Measurements from ENCODE around the gene HLA-F.

HLA-F gene

GRCh38 chr6:29749668-29750067 is 26.4 kb downstream of the HLA-F start:
- Histone ChIP-seq H3K9ac (ENCODE audit: insufficient read length) (no peak overlapping the region), H3K9me3 (ENCODE audit: low read depth, low read length) (no peaks in the 10 kb centered on the region), H3K36me3 (ENCODE audit: insufficient read depth, low read length) (no peaks in the 10 kb centered on the region), H3K27ac (no peak overlapping the region), H3K4me3 (peak overlapping the region; percentile 86; the same call in 1 of the 2 replicates)
- no peak for DNase-seq (ENCODE audit: low read depth, low spot score)
- TF ChIP-seq FOXP2 (optimal IDR thresholded peaks at IDR 0.05; ENCODE audit: control extremely low read depth, extremely low read length, insufficient read depth) (no peak), EZH2 (IDR thresholded peaks at IDR 0.05) (no peak), POLR2AphosphoS5 (IDR thresholded peaks at IDR 0.05; ENCODE audit: borderline replicate concordance, low read depth, low read length) (no peak)

GRCh38 chr6:29750709-29751108 is 27.5 kb downstream of the HLA-F start:
- H3K27ac ChIP-seq: no peak overlapping the region
- H3K9me3 ChIP-seq (ENCODE audit: low read depth, low read length): no peaks in the 10 kb centered on the region
- H3K9ac ChIP-seq (ENCODE audit: insufficient read length): no peak overlapping the region
- TF ChIP-seq POLR2AphosphoS5 (IDR thresholded peaks at IDR 0.05; ENCODE audit: borderline replicate concordance, low read depth, low read length): no peak
- TF ChIP-seq FOXP2 (optimal IDR thresholded peaks at IDR 0.05; ENCODE audit: control extremely low read depth, extremely low read length, insufficient read depth): no peak
- TF ChIP-seq EZH2 (IDR thresholded peaks at IDR 0.05): no peak
- no peak for DNase-seq (ENCODE audit: low read depth, low spot score)
- no peaks in the 10 kb centered on the region for H3K36me3 ChIP-seq (ENCODE audit: insufficient read depth, low read length)
- H3K4me3 ChIP-seq: no peak overlapping the region

GRCh38 chr6:29751480-29751879 is 28.2 kb downstream of the HLA-F start:
- H3K36me3 ChIP-seq (ENCODE audit: insufficient read depth, low read length): no peaks in the 10 kb centered on the region

GRCh38 chr6:29752451-29753308 is 29.4 kb downstream of the HLA-F start:
- Histone ChIP-seq H3K36me3 (ENCODE audit: insufficient read depth, low read length) (no peaks in the 10 kb centered on the region), H3K4me3 (peak overlapping the region; percentile 75), H3K27ac (no peak overlapping the region), H3K9me3 (ENCODE audit: low read depth, low read length) (no peaks in the 10 kb centered on the region), H3K9ac (ENCODE audit: insufficient read length) (peak overlapping the region; percentile 39)
- TF ChIP-seq POLR2AphosphoS5 (IDR thresholded peaks at IDR 0.05; ENCODE audit: borderline replicate concordance, low read depth, low read length) (peak; percentile 65), EZH2 (IDR thresholded peaks at IDR 0.05) (no peak)
- peak; percentile 63 for DNase-seq (ENCODE audit: low read depth, low spot score)

More at GRCh38 chr6:29751480-29751879, 28.2 kb downstream of the HLA-F start:
- no peak for DNase-seq (ENCODE audit: low read depth, low spot score)
- Histone ChIP-seq H3K9ac (ENCODE audit: insufficient read length) (no peak overlapping the region), H3K4me3 (no peak overlapping the region), H3K27ac (no peak overlapping the region), H3K9me3 (ENCODE audit: low read depth, low read length) (no peaks in the 10 kb centered on the region)
- no peak for TF ChIP-seq POLR2AphosphoS5 (IDR thresholded peaks at IDR 0.05; ENCODE audit: borderline replicate concordance, low read depth, low read length)
- TF ChIP-seq FOXP2 (optimal IDR thresholded peaks at IDR 0.05; ENCODE audit: control extremely low read depth, extremely low read length, insufficient read depth): no peak
- TF ChIP-seq EZH2 (IDR thresholded peaks at IDR 0.05): no peak

DNA sequence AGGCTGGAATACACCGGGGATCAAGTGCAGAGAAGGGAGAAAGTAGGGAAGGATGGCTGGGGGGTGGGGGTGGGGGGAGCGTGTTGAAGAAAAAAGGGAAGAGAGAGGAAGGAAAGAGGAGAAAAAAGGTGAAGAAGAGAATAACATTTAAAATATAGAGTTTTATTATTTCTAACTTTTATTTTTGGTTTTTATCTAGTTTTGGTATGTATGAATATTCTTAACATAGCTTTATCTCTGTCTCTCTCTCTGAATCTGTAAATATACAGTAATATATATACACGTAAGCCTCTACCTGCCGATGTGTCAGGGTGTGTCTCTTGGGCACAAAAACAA is 30.0 kb downstream of the HLA-F start:
- Histone ChIP-seq H3K4me3 (peak overlapping the region; percentile 75), H3K36me3 (ENCODE audit: insufficient read depth, low read length) (no peaks in the 10 kb centered on the region), H3K9ac (ENCODE audit: insufficient read length) (peak overlapping the region; percentile 55), H3K27ac (no peak overlapping the region), H3K9me3 (ENCODE audit: low read depth, low read length) (no peaks in the 10 kb centered on the region)
- no peak for DNase-seq (ENCODE audit: low read depth, low spot score)
- TF ChIP-seq EZH2 (IDR thresholded peaks at IDR 0.05) (no peak), POLR2AphosphoS5 (IDR thresholded peaks at IDR 0.05; ENCODE audit: borderline replicate concordance, low read depth, low read length) (no peak), FOXP2 (optimal IDR thresholded peaks at IDR 0.05; ENCODE audit: control extremely low read depth, extremely low read length, insufficient read depth) (no peak)

DNA sequence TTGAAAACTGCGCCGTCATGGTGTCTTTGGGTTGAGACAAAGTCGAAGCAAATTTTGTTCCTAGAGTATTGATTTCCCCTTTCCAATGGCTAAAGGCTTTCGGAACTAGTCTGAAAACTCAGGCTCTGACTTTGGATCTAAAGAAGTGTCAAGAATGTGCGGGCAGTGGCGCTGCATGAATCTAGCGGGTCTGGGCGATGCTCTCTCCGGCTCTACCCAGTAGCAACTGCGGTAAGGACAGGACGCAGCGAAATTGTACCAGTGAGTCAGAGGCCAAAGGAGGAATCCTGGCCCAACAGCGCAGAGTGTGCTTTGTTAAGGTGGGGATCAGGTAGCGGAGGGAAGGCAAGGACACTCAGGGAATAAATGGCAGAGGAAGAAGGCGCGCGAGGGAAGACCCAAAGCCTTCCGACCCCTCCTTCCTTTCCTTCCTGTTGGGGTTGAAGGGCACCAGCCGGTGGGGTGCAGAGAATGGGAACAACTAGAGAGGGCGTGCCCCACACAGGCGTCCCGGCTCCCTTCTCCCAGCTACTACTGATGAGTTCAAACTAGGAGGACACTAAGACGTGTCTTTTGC is 32.1 kb downstream of the HLA-F start:
- Histone ChIP-seq H3K9ac (ENCODE audit: insufficient read length) (no peak overlapping the region), H3K4me3 (no peak overlapping the region), H3K27ac (no peak overlapping the region), H3K9me3 (ENCODE audit: low read depth, low read length) (no peaks in the 10 kb centered on the region), H3K36me3 (ENCODE audit: insufficient read depth, low read length) (no peaks in the 10 kb centered on the region)
- DNase-seq (ENCODE audit: low read depth, low spot score): no peak
- TF ChIP-seq FOXP2 (optimal IDR thresholded peaks at IDR 0.05; ENCODE audit: control extremely low read depth, extremely low read length, insufficient read depth) (no peak), POLR2AphosphoS5 (IDR thresholded peaks at IDR 0.05; ENCODE audit: borderline replicate concordance, low read depth, low read length) (no peak), EZH2 (IDR thresholded peaks at IDR 0.05) (no peak)

GRCh38 chr6:29757282-29757681 is 34.0 kb downstream of the HLA-F start:
- Histone ChIP-seq H3K36me3 (ENCODE audit: insufficient read depth, low read length) (no peaks in the 10 kb centered on the region), H3K9ac (ENCODE audit: insufficient read length) (no peak overlapping the region), H3K4me3 (no peak overlapping the region), H3K9me3 (ENCODE audit: low read depth, low read length) (no peaks in the 10 kb centered on the region), H3K27ac (no peak overlapping the region)
- no peak for DNase-seq (ENCODE audit: low read depth, low spot score)
- TF ChIP-seq EZH2 (IDR thresholded peaks at IDR 0.05) (no peak), FOXP2 (optimal IDR thresholded peaks at IDR 0.05; ENCODE audit: control extremely low read depth, extremely low read length, insufficient read depth) (no peak), POLR2AphosphoS5 (IDR thresholded peaks at IDR 0.05; ENCODE audit: borderline replicate concordance, low read depth, low read length) (no peak)

DNA sequence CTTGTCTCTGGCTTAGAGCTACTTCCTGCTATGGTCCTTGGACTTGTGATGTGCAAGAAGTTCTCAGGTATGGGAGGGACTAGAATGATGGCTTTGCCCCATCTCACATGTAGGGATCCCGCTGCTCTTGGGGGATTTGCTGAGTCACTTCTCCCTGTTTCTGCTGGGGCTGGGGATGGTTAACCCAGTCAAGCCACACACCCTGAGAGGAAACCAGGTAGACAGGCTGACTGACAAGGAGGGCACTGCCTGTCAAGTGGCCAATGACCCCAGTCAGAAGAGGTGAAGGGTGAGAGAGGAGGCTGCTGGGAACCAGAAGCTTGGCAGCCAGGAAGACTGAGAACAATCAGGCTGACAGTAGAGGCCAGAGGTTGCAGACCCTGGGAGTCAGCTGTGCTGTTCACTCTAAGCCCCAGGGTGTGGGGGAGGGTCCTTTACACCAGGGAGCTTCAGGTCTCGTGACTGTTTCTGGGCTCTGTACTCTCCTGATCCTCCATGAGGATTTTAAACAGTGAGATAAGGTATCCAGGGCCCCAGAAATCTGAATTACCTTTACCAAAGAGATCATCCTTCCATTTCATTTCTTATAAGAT is 34.6 kb downstream of the HLA-F start:
- Histone ChIP-seq H3K4me3 (no peak overlapping the region), H3K9me3 (ENCODE audit: low read depth, low read length) (no peaks in the 10 kb centered on the region), H3K36me3 (ENCODE audit: insufficient read depth, low read length) (no peaks in the 10 kb centered on the region), H3K9ac (ENCODE audit: insufficient read length) (no peak overlapping the region), H3K27ac (no peak overlapping the region)
- DNase-seq (ENCODE audit: low read depth, low spot score): no peak
- TF ChIP-seq POLR2AphosphoS5 (IDR thresholded peaks at IDR 0.05; ENCODE audit: borderline replicate concordance, low read depth, low read length) (no peak), FOXP2 (optimal IDR thresholded peaks at IDR 0.05; ENCODE audit: control extremely low read depth, extremely low read length, insufficient read depth) (no peak), EZH2 (IDR thresholded peaks at IDR 0.05) (no peak)

All from SK-N-MC (cell line).